ENCODE measurements around the gene FHIT. TPM values are rescaled to one million over a fixed set of nuclear protein-coding genes. Genes with fewer than 3 reads are reported as not detected.

FHIT gene
- total RNA-seq, 2 experiments from 2014 or later = 86.0 to 90.6 TPM

DNA sequence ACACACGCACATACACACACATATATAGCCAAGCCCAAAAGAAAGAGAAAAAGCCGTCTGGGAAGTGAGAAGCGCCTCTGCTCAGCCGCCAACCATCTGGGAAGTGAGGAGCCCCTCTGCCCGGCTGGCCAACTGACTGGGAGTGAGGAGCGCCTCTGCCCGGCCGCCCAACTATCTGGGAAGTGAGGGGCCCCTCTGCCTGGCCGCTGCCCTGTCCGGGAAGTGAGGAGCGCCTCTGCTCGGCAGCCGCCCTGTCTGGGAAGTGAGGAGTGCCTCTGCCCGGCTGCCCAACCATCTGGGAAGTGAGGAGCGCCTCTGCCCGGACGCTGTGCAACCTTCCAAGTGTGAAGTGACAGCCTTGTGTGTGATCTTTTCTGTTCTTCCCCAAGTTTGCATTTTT is 49.2 kb downstream of the FHIT start:
- ATAC-seq (ENCODE audit: poor library complexity) (no peak), DNase-seq (no peak)
- Histone ChIP-seq H3K27me3 (ENCODE audit: control insufficient read depth in 1 of 2, insufficient read depth in 2 of 2, low read length in 2 of 2) (no peaks in the 10 kb centered on the region), H3K4me1 (ENCODE audit: insufficient read depth, low read length) (no peaks in the 10 kb centered on the region), H3K27ac (ENCODE audit: low read depth in 1 of 2, low read length in 2 of 2) (no peak overlapping the region), H3K36me3 (ENCODE audit: insufficient read depth, low read length) (no peaks in the 10 kb centered on the region), H3K9me3 (ENCODE audit: control insufficient read depth in 1 of 2, insufficient read depth in 1 of 2, low read length in 2 of 2) (peaks cover 0 to 5% of the 10 kb centered on the region in 2 experiments), H3K4me3 (ENCODE audit: low read length) (no peak overlapping the region)
- Mint-ChIP-seq H3K4me3 (no peak overlapping the region), H3K36me3 (ENCODE audit: low read depth) (peaks cover 3% of the 10 kb centered on the region), H3K27ac (no peak overlapping the region), H3K4me1 (ENCODE audit: low read depth) (no peaks in the 10 kb centered on the region), H3K27me3 (no peaks in the 10 kb centered on the region), H3K9me3 (peaks cover 4% of the 10 kb centered on the region)
- ChIA-PET CTCF (no interaction called here), POLR2A (no interaction called here)
- TF ChIP-seq, protein P1, sequence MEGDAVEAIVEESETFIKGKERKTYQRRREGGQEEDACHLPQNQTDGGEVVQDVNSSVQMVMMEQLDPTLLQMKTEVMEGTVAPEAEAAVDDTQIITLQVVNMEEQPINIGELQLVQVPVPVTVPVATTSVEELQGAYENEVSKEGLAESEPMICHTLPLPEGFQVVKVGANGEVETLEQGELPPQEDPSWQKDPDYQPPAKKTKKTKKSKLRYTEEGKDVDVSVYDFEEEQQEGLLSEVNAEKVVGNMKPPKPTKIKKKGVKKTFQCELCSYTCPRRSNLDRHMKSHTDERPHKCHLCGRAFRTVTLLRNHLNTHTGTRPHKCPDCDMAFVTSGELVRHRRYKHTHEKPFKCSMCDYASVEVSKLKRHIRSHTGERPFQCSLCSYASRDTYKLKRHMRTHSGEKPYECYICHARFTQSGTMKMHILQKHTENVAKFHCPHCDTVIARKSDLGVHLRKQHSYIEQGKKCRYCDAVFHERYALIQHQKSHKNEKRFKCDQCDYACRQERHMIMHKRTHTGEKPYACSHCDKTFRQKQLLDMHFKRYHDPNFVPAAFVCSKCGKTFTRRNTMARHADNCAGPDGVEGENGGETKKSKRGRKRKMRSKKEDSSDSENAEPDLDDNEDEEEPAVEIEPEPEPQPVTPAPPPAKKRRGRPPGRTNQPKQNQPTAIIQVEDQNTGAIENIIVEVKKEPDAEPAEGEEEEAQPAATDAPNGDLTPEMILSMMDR (IDR thresholded peaks at IDR 0.05) = no peak
- intact Hi-C loops (cut with DNase I, micrococcal nuclease) = no loop called here

DNA sequence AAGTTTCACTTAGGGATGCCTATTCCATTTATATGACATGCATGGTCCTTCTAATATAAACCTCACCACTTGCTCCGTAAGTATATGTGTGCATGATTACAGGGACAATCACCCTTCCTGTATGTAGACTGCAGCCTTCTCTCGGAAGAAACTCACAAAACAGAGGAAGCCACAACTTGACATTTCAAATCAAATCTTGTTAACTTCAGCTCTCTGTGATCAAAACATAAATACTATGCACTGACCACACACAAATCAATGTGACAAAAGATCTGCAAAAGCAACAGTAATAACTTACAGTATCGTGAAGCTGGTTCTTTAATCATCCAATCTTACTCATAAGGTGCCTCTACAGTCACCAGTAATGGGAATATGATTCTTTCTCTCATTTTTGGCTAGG is 50.2 kb downstream of the FHIT start:
- intact Hi-C loops (cut with DNase I, micrococcal nuclease) = no loop called here
- H3K27me3 ChIP-seq (ENCODE audit: control insufficient read depth in 1 of 2, insufficient read depth in 2 of 2, low read length in 2 of 2) = no peaks in the 10 kb centered on the region
- no peak overlapping the region for H3K4me3 Mint-ChIP-seq
- no peaks in the 10 kb centered on the region for H3K27me3 Mint-ChIP-seq
- H3K27ac Mint-ChIP-seq = no peak overlapping the region
- H3K9me3 ChIP-seq (ENCODE audit: control insufficient read depth in 1 of 2, insufficient read depth in 1 of 2, low read length in 2 of 2) = peaks cover 0 to 5% of the 10 kb centered on the region in 2 experiments
- no peaks in the 10 kb centered on the region for H3K4me1 ChIP-seq (ENCODE audit: insufficient read depth, low read length)
- CTCF ChIA-PET = no interaction called here
- POLR2A ChIA-PET = no interaction called here
- no peak overlapping the region for H3K4me3 ChIP-seq (ENCODE audit: low read length)
- DNase-seq (no peak), ATAC-seq (ENCODE audit: poor library complexity) (no peak)
- no peak overlapping the region for H3K27ac ChIP-seq (ENCODE audit: low read depth in 1 of 2, low read length in 2 of 2)
- no peaks in the 10 kb centered on the region for H3K36me3 ChIP-seq (ENCODE audit: insufficient read depth, low read length)
- H3K36me3 Mint-ChIP-seq (ENCODE audit: low read depth) = no peaks in the 10 kb centered on the region
- H3K9me3 Mint-ChIP-seq = no peaks in the 10 kb centered on the region
- TF ChIP-seq, protein P1 (IDR thresholded peaks at IDR 0.05) = no peak
- no peaks in the 10 kb centered on the region for H3K4me1 Mint-ChIP-seq (ENCODE audit: low read depth)

DNA sequence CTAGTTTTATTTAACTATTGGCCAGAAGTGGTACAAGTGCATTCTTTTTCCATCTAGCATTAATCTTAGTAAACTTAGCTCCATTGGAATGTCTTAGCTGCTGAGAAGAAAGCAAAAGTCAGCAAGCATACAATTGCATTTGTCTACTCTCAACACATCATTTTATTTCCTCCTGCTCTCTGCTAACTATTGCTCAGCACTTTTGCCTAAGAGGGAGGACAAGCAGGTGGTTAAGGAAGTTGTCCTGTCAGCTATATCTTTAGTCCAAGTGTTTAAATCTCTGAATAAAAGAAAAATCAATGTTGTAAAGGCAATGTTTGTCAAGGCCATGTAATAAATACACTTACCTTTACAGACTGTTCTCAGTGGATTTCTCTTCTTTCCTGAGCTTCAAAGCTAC is 51.0 kb downstream of the FHIT start:
- no peaks in the 10 kb centered on the region for H3K36me3 Mint-ChIP-seq (ENCODE audit: low read depth)
- no peak overlapping the region for H3K4me3 ChIP-seq (ENCODE audit: low read length)
- no peaks in the 10 kb centered on the region for H3K27me3 ChIP-seq (ENCODE audit: control insufficient read depth in 1 of 2, insufficient read depth in 2 of 2, low read length in 2 of 2)
- ChIA-PET POLR2A (no interaction called here), CTCF (no interaction called here)
- intact Hi-C loops (cut with DNase I, micrococcal nuclease) = no loop called here
- H3K4me1 Mint-ChIP-seq (ENCODE audit: low read depth) = no peaks in the 10 kb centered on the region
- H3K4me1 ChIP-seq (ENCODE audit: insufficient read depth, low read length) = no peaks in the 10 kb centered on the region
- H3K27me3 Mint-ChIP-seq = no peaks in the 10 kb centered on the region
- no peaks in the 10 kb centered on the region for H3K36me3 ChIP-seq (ENCODE audit: insufficient read depth, low read length)
- no peak overlapping the region for H3K27ac ChIP-seq (ENCODE audit: low read depth in 1 of 2, low read length in 2 of 2)
- DNase-seq (no peak), ATAC-seq (ENCODE audit: poor library complexity) (no peak)
- TF ChIP-seq, protein P1 (IDR thresholded peaks at IDR 0.05) = no peak
- H3K9me3 ChIP-seq (ENCODE audit: control insufficient read depth in 1 of 2, insufficient read depth in 1 of 2, low read length in 2 of 2) = peaks cover 0 to 5% of the 10 kb centered on the region in 2 experiments
- no peaks in the 10 kb centered on the region for H3K9me3 Mint-ChIP-seq
- H3K4me3 Mint-ChIP-seq = no peak overlapping the region
- H3K27ac Mint-ChIP-seq = no peak overlapping the region

Measured in CD4-positive, alpha-beta T cell (primary cell).